ENCODE results near the gene SNRPE.
"Not testable (repeated sequence)": the region's sequence is repeated elsewhere in the genome, so short reads cannot be mapped to it uniquely, and the experiment has no call there.

SNRPE gene

DNA sequence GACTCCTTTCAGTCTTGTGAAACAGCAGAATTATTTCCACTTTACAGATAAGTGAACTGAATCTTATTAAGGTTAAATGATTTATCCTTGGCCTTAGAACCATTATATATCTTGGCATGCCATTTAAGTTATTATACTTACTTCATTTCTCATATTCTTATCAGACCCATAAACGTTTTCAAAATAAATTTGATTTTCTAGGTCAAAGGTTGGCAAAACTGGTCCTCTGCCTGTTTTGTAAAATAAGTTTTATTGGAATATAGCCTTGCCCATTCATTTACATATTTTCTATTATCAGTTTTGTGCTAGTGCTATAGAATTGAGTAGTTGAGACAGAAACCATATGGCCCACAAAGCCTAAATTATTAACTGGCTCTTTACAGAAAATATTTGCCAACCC lies 32.9 kb upstream of the SNRPE start:
- TF ChIP-seq, protein P1, sequence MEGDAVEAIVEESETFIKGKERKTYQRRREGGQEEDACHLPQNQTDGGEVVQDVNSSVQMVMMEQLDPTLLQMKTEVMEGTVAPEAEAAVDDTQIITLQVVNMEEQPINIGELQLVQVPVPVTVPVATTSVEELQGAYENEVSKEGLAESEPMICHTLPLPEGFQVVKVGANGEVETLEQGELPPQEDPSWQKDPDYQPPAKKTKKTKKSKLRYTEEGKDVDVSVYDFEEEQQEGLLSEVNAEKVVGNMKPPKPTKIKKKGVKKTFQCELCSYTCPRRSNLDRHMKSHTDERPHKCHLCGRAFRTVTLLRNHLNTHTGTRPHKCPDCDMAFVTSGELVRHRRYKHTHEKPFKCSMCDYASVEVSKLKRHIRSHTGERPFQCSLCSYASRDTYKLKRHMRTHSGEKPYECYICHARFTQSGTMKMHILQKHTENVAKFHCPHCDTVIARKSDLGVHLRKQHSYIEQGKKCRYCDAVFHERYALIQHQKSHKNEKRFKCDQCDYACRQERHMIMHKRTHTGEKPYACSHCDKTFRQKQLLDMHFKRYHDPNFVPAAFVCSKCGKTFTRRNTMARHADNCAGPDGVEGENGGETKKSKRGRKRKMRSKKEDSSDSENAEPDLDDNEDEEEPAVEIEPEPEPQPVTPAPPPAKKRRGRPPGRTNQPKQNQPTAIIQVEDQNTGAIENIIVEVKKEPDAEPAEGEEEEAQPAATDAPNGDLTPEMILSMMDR (IDR thresholded peaks at IDR 0.05; ENCODE audit: borderline replicate concordance, control extremely low read depth, extremely low read depth, insufficient read depth, missing control alignments), result no peak
- in situ Hi-C loops (cut with MboI; ENCODE audit: low sequenced_read_pairs, unreplicated experiment), result no loop called here

DNA sequence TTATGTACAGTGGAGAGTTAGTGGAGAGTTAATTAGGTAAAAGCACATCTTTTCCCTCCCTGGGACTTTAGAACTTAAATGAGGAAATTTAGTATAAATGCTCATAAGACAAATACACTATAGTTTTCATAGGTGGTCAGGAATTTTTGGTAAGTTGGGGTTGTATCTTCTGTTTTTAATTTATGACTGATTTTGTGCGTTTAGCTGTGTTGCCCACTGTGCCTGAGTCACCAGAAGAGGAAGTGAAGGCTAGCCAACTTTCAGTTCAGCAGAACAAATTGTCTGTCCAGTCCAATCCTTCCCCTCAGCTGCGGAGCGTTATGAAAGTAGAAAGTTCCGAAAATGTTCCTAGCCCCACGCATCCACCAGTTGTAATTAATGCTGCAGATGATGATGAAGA lies 32.2 kb upstream of the SNRPE start:
- in situ Hi-C loops (cut with MboI; ENCODE audit: low sequenced_read_pairs, unreplicated experiment); DNase-seq (ENCODE audit: low spot score): not testable (repeated sequence)

More for the DNA sequence above, 32.9 kb upstream of the SNRPE start:
- no peak for DNase-seq (ENCODE audit: low spot score)

DNA sequence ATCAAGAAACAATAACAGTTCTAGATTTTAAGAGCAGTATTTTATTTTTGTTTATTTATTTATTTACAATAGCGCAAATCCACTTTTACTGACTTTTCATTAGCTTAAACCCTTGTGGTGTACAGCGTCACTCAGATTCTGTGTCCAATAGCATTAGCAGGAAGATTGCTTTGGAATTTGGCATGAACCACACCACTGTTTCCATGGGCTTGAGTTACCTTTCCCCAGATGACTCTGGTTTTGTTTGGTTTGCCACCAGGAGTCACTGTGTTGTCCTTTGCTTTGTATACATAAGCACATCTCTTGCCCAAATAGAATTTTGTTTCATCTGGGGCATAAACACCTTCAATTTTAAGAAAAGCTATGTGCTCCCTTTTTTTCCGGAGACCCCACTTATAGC lies 25.9 kb upstream of the SNRPE start:
- in situ Hi-C loops (cut with MboI; ENCODE audit: low sequenced_read_pairs, unreplicated experiment), result no loop called here
- TF ChIP-seq, protein P1 (IDR thresholded peaks at IDR 0.05; ENCODE audit: borderline replicate concordance, control extremely low read depth, extremely low read depth, insufficient read depth, missing control alignments), result no peak
- no peak for DNase-seq (ENCODE audit: low spot score)

DNA sequence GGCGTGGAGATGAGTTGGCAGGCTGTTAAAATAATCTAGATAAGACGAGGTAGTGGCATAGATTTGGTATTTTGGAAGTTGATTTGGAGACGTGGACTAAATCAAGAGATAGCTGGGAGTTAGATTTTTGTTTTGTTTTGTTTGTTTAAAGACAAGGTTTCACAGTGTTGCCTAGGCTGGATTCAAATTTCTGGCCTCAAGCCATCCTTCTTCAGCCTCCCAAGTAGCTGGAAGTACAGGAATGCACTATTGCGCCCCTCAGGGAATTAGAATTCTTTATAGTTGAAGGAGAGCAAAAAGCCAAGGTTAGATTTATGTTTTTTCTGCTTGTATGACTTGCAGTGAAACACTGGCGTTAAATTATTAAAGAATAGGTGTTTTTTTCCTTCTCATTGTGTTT lies 22.3 kb upstream of the SNRPE start:
- in situ Hi-C loops (cut with MboI; ENCODE audit: low sequenced_read_pairs, unreplicated experiment), result no loop called here
- DNase-seq (ENCODE audit: low spot score), result no peak
- TF ChIP-seq, protein P1 (IDR thresholded peaks at IDR 0.05; ENCODE audit: borderline replicate concordance, control extremely low read depth, extremely low read depth, insufficient read depth, missing control alignments), result no peak

DNA sequence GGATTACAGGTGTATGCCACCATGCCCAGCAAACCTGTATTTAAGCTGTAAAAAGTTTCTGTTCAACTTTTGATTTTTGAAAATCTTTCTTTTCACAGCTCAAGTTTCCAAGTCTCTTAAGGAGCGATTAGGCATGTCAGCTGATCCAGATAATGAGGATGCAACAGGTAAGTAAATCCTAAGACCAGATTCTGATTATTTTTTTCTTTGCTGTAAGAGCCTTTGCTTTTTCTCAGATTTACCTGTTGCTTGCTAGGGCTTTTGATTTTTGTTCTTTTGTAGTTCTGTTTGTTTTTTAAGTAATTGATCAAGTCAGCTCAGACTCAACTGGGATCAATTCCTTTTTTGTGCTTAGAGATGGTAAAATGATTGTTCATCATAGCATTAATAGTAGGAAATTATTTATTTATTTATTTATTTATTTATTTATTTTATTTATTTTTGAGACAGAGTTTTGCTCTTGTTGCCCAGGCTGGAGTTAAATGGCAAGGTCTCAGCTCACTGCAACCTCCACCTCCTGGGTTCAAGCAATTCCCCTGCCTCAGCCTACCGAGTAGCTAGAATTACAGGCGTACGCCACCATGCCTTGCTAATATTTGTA lies 21.1 kb upstream of the SNRPE start:
- no peak for DNase-seq (ENCODE audit: low spot score)
- in situ Hi-C loops (cut with MboI; ENCODE audit: low sequenced_read_pairs, unreplicated experiment), result no loop called here
- TF ChIP-seq, protein P1 (IDR thresholded peaks at IDR 0.05; ENCODE audit: borderline replicate concordance, control extremely low read depth, extremely low read depth, insufficient read depth, missing control alignments), result no peak

DNA sequence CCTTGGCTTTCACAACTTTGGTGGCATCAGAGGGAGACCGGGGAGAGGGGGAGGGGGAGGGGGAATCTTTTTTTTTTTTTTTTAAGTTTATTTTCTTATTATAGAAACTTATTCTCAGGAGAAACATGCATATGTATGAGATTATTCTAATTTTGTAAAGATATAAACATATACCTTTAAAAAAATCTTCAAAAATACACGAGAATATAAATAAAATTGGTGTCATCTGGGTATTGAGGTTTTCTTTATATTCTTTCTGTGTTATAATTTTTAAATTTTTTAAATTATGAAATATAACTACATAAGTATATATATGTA lies 18.9 kb upstream of the SNRPE start:
- TF ChIP-seq, protein P1 (IDR thresholded peaks at IDR 0.05; ENCODE audit: borderline replicate concordance, control extremely low read depth, extremely low read depth, insufficient read depth, missing control alignments), result no peak
- in situ Hi-C loops (cut with MboI; ENCODE audit: low sequenced_read_pairs, unreplicated experiment), result no loop called here
- no peak for DNase-seq (ENCODE audit: low spot score)

DNA sequence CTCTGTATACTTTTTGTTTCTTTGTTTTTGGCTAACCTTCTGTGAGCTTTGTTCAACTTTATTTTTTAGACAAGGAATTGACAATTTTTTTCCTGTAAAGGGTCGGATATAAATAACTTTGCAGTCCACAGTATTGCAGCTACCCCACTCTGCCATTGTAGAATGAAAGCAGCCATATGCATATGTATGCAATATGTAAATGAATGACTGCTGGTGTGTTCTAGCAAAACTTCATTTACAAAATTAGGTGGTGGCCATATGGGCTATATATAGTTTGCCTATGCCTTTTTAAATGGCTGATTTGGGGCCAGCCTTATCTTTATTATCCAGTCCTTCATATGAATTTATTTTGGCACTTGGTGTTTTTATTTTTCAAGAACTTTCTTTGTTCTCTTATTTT lies 18.0 kb upstream of the SNRPE start:
- in situ Hi-C loops (cut with MboI; ENCODE audit: low sequenced_read_pairs, unreplicated experiment), result no loop called here
- TF ChIP-seq, protein P1 (IDR thresholded peaks at IDR 0.05; ENCODE audit: borderline replicate concordance, control extremely low read depth, extremely low read depth, insufficient read depth, missing control alignments), result no peak

DNA sequence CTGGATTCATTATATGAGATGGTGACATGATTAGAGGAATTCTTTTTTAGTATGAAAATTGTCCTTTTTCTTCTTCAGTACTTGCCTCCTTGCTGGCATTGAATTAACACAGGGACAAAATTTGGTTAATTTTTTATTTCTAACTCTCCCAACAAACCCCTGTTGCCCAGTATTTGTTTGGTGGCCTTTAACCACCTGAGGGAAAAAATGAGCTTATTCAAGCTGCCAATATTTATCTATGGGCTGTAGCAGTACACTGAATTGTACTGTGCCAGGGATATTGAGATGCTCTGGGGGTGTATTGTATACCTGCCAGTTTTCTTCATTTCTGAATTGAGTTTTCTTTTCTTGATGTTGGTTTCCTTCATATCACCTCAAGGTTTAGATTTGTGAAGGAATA lies 8.3 kb upstream of the SNRPE start:
- in situ Hi-C loops (cut with MboI; ENCODE audit: low sequenced_read_pairs, unreplicated experiment); DNase-seq (ENCODE audit: low spot score): not testable (repeated sequence)

More for the DNA sequence above, 18.0 kb upstream of the SNRPE start:
- no peak for DNase-seq (ENCODE audit: low spot score)

Measured in GM13976 (cell line).